ENCODE results near the gene NKX3-2. TPM values are rescaled to one million over a fixed set of nuclear protein-coding genes. Genes with fewer than 3 reads are reported as not detected.

The NKX3-2 gene
- total RNA-seq, 4 donors from 2014 or later = 3.8 to 19.5 (median 5.1) TPM

GRCh38 chr4:13540446-13541175, 3.7 kb downstream of the NKX3-2 start:
- in situ Hi-C loops (cut with MboI; ENCODE audit: low pct_ligation_motif_present in 1 of 4, low pct_unique_long_range_greater_than_20kb in 1 of 4, low sequenced_read_pairs in 3 of 4) (loop anchor here in 2 of 4 donors (10.0 kb wide), 2 partner anchors 686 to 806 kb away; no protein-coding TSS in a partner anchor), intact Hi-C loops (cut with DNase I; ENCODE audit: low total_unique reads) (loop anchor here (5.0 to 10.0 kb wide), 3 partner anchors 58 to 396 kb away; partner anchors contain the start of gene RAB28)
- H3K9me3 ChIP-seq = no peaks in the 10 kb centered on the region
- H3K27ac ChIP-seq = peak overlapping the region; percentile 49 to 94 (median 84)
- no peaks in the 10 kb centered on the region for H3K36me3 ChIP-seq
- WGBS, 2 donors (ENCODE audit: low coverage in 1 of 2) = 16 to 44% methylated on average over 13 to 23 of the region's 23 CpGs
- peaks cover 0 to 29% (median 23%) of the 10 kb centered on the region in 4 donors for H3K4me1 ChIP-seq
- no peak for DNase-seq
- peaks cover 100% of the 10 kb centered on the region for H3K27me3 ChIP-seq
- peak overlapping the region in 1 of 4 donors; percentile 88 for H3K4me3 ChIP-seq
- TF ChIP-seq POLR2AphosphoS5 (IDR thresholded peaks at IDR 0.05) (no peak), POLR2A (IDR thresholded peaks at IDR 0.05) (no peak), CTCF (IDR thresholded peaks at IDR 0.05) (no peak), EP300 (IDR thresholded peaks at IDR 0.05; ENCODE audit: low read depth) (no peak)

- Histone ChIP-seq H3K4me1 (peaks cover 0 to 23% (median 19%) of the 10 kb centered on the region in 4 donors), H3K27me3 (peaks cover 100% of the 10 kb centered on the region), H3K36me3 (no peaks in the 10 kb centered on the region), H3K4me3 (peak overlapping the region; percentile 8 to 88 (median 10)), H3K9me3 (no peaks in the 10 kb centered on the region), H3K27ac (peak overlapping the region; percentile 49 to 94 (median 84))
- no peak for DNase-seq
- intact Hi-C loops (cut with DNase I; ENCODE audit: low total_unique reads) = loop anchor here (5.0 to 10.0 kb wide), 3 partner anchors 58 to 395 kb away; partner anchors contain the start of gene RAB28
- in situ Hi-C loops (cut with MboI; ENCODE audit: low pct_ligation_motif_present in 1 of 4, low pct_unique_long_range_greater_than_20kb in 1 of 4, low sequenced_read_pairs in 3 of 4) = loop anchor here (5.0 to 10.0 kb wide), 4 partner anchors 678 to 805 kb away; no protein-coding TSS in a partner anchor
- 15 to 31% methylated on average over 12 to 42 of the region's 42 CpGs for WGBS, 2 donors (ENCODE audit: low coverage in 1 of 2)
- TF ChIP-seq CTCF (IDR thresholded peaks at IDR 0.05) (no peak), POLR2A (IDR thresholded peaks at IDR 0.05) (no peak), POLR2AphosphoS5 (IDR thresholded peaks at IDR 0.05) (no peak), EP300 (IDR thresholded peaks at IDR 0.05; ENCODE audit: low read depth) (no peak)
These were observed 4.5 kb downstream of the NKX3-2 start for GRCh38 chr4:13539619-13540445.

GRCh38 chr4:13539047-13539618, 5.2 kb downstream of the NKX3-2 start:
- intact Hi-C loops (cut with DNase I; ENCODE audit: low total_unique reads) (no loop called here), in situ Hi-C loops (cut with MboI; ENCODE audit: low pct_ligation_motif_present in 1 of 4, low pct_unique_long_range_greater_than_20kb in 1 of 4, low sequenced_read_pairs in 3 of 4) (loop anchor here in 2 of 4 donors (5.0 kb wide), 2 partner anchors 677 to 687 kb away; no protein-coding TSS in a partner anchor)
- peaks cover 100% of the 10 kb centered on the region for H3K27me3 ChIP-seq
- H3K36me3 ChIP-seq = no peaks in the 10 kb centered on the region
- peak overlapping the region; percentile 49 to 94 (median 84) for H3K27ac ChIP-seq
- H3K4me1 ChIP-seq = peaks cover 0 to 17% (median 15%) of the 10 kb centered on the region in 4 donors
- TF ChIP-seq POLR2A (IDR thresholded peaks at IDR 0.05) = no peak
- no peak for TF ChIP-seq POLR2AphosphoS5 (IDR thresholded peaks at IDR 0.05)
- DNase-seq = no peak
- peak overlapping the region in 3 of 4 donors; percentile 9 to 88 (median 10) for H3K4me3 ChIP-seq
- 23% methylated on average over 11 to 23 of the region's 23 CpGs for WGBS, 2 donors (ENCODE audit: low coverage in 1 of 2)
- H3K9me3 ChIP-seq = no peaks in the 10 kb centered on the region

- Histone ChIP-seq H3K4me1 (peaks cover 0 to 11% (median 11%) of the 10 kb centered on the region in 4 donors), H3K27me3 (peaks cover 100% of the 10 kb centered on the region), H3K4me3 (peak overlapping the region in 3 of 4 donors; percentile 9 to 88 (median 10)), H3K27ac (peak overlapping the region; percentile 49 to 94 (median 84)), H3K36me3 (no peaks in the 10 kb centered on the region), H3K9me3 (no peaks in the 10 kb centered on the region)
- in situ Hi-C loops (cut with MboI; ENCODE audit: low pct_ligation_motif_present in 1 of 4, low pct_unique_long_range_greater_than_20kb in 1 of 4, low sequenced_read_pairs in 3 of 4) (loop anchor here in 2 of 4 donors (5.0 kb wide), 2 partner anchors 676 to 686 kb away; no protein-coding TSS in a partner anchor), intact Hi-C loops (cut with DNase I; ENCODE audit: low total_unique reads) (no loop called here)
- TF ChIP-seq CTCF (IDR thresholded peaks at IDR 0.05) (no peak), POLR2AphosphoS5 (IDR thresholded peaks at IDR 0.05) (no peak), EP300 (IDR thresholded peaks at IDR 0.05; ENCODE audit: low read depth) (no peak), POLR2A (IDR thresholded peaks at IDR 0.05) (no peak)
- WGBS, 2 donors (ENCODE audit: low coverage in 1 of 2) = 48 to 67% methylated on average over 3 to 16 of the region's 16 CpGs
- no peak for DNase-seq
These were observed 5.8 kb downstream of the NKX3-2 start for GRCh38 chr4:13538427-13538973.
